Ectodermal cell (in vitro differentiated cells): ENCODE measurements around the gene ING2.
"Not testable (repeated sequence)": the region's sequence is repeated elsewhere in the genome, so short reads cannot be mapped to it uniquely, and the experiment has no call there.

Source experiments
- H3K27ac ChIP-seq: 2 replicates; pipeline ENCODE4 v1.7.0; 2013; ENCODE audit warnings: mild to moderate bottlenecking, low read depth, low read length; ENCODE audit not compliant: insufficient read depth, poor library complexity, severe bottlenecking
- H3K27me3 ChIP-seq: 2 replicates; pipeline ENCODE4 v1.7.0; 2013; ENCODE audit warnings: mild to moderate bottlenecking, low read length; ENCODE audit not compliant: insufficient read depth, control insufficient read depth, poor library complexity, severe bottlenecking
- H3K36me3 ChIP-seq: one replicate; pipeline ENCODE4 v1.7.0; 2013; ENCODE audit warnings: low read length; ENCODE audit not compliant: control insufficient read depth, insufficient read depth
- H3K4me1 ChIP-seq: one replicate; pipeline ENCODE4 v1.7.0; 2013; ENCODE audit warnings: low read length; ENCODE audit not compliant: control insufficient read depth, insufficient read depth
- H3K4me3 ChIP-seq: 2 replicates; pipeline ENCODE4 v1.7.0; 2013; ENCODE audit warnings: low read depth, low read length, control low read depth; ENCODE audit not compliant: insufficient read depth
- H3K9me3 ChIP-seq: 2 replicates; pipeline ENCODE4 v1.7.0; 2013; ENCODE audit warnings: mild to moderate bottlenecking, low read length, moderate library complexity; ENCODE audit not compliant: control insufficient read depth
- WGBS, 2 experiments: methylation state at CpG; one replicate each; pipeline ENCODE4 v1.1.7; 2013; ENCODE audit warnings: missing lambda C conversion rate in 2 of 2; 5-methylcytosine and 5-hydroxymethylcytosine counted together

Gene ING2

DNA sequence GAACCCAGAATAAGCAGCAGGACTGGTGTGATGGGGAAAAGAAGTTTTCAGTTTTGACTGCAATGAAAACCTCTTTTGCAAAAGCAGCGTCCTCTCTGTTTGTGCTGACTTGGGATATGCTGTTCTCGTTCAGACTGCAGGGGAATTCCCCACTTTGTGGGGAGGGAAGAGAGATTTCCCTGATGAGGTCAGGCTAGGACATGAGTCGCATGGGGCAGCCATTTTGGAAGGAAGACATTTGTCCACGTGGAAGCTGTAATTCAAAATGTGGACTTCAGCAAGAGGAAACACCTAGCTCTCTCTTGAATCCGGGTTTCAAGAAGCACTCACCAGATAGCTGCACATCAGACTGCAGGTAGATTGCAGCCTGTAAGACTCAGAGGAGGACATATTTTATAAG lies 39.3 kb downstream of the ING2 start:
- no peaks in the 10 kb centered on the region for H3K9me3 ChIP-seq
- no peaks in the 10 kb centered on the region for H3K36me3 ChIP-seq
- peaks cover 14% of the 10 kb centered on the region for H3K4me1 ChIP-seq
- H3K27me3 ChIP-seq, result no peaks in the 10 kb centered on the region
- no peak overlapping the region for H3K4me3 ChIP-seq
- WGBS, 2 experiments, result 92 to 97% methylated on average over 5 of the region's 5 CpGs
- H3K27ac ChIP-seq, result no peak overlapping the region

DNA sequence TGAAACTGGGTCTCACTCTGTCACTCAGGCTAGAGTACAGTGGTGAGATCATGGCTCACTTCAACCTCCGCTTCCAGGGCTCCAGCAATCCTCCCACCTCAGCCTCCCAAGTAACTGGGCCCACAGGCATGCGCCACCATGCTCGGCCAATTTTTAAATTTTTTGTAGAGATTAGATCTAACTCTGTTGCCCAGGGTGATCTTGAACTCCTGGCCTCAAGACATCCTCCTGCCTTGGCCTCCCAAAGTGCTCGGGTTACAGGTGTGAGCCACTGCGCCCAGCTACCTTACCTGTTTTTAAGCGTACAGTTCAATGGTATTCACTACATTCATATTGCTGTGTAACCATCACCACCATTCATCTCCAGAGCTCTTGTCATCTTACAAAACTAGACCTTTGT lies 41.5 kb downstream of the ING2 start:
- Histone ChIP-seq H3K27me3 (no peaks in the 10 kb centered on the region), H3K9me3 (no peaks in the 10 kb centered on the region), H3K27ac (no peak overlapping the region), H3K36me3 (no peaks in the 10 kb centered on the region), H3K4me3 (no peak overlapping the region), H3K4me1 (peaks cover 11% of the 10 kb centered on the region)
- WGBS, 2 experiments, result 93 to 95% methylated on average over 6 of the region's 6 CpGs

DNA sequence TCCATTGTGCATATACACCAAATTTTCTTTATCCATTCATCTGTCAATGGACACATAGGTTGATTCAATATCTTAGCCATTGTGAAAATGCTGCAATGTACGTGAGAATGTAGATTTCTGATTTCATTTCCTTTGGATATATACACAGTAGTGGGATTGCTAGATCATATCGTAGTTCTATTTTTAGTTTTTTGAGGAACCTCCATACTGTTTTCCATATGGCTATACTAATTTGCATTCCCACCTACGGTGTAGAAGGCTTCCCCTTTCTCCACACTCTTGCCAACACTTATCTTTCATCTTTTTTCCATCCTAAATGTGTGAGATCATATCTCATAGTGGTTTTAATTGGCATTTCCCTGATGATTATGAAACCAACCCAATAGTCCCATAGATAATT lies 43.4 kb downstream of the ING2 start:
- no peak overlapping the region for H3K27ac ChIP-seq
- no peaks in the 10 kb centered on the region for H3K36me3 ChIP-seq
- H3K27me3 ChIP-seq, result no peaks in the 10 kb centered on the region
- H3K4me3 ChIP-seq, result no peak overlapping the region
- no peaks in the 10 kb centered on the region for H3K9me3 ChIP-seq
- H3K4me1 ChIP-seq, result no peaks in the 10 kb centered on the region
- WGBS, 2 experiments, result 96 to 100% methylated on average over 3 of the region's 3 CpGs

GRCh38 chr4:183550345-183551093 lies 45.7 kb downstream of the ING2 start:
- no peak overlapping the region for H3K4me3 ChIP-seq

GRCh38 chr4:183552274-183553146 lies 47.7 kb downstream of the ING2 start:
- H3K4me3 ChIP-seq, result no peak overlapping the region
- no peak overlapping the region for H3K27ac ChIP-seq
- H3K4me1 ChIP-seq, result no peaks in the 10 kb centered on the region
- WGBS, 2 experiments, result 92 to 94% methylated on average over 18 of the region's 18 CpGs
- H3K27me3 ChIP-seq, result no peaks in the 10 kb centered on the region
- H3K9me3 ChIP-seq, result no peaks in the 10 kb centered on the region
- H3K36me3 ChIP-seq, result no peaks in the 10 kb centered on the region

More at GRCh38 chr4:183550345-183551093, 45.7 kb downstream of the ING2 start:
- WGBS, 2 experiments, result 87 to 93% methylated on average over 5 of the region's 5 CpGs
- Histone ChIP-seq H3K27me3 (no peaks in the 10 kb centered on the region), H3K9me3 (no peaks in the 10 kb centered on the region), H3K4me1 (no peaks in the 10 kb centered on the region), H3K36me3 (no peaks in the 10 kb centered on the region), H3K27ac (no peak overlapping the region)

DNA sequence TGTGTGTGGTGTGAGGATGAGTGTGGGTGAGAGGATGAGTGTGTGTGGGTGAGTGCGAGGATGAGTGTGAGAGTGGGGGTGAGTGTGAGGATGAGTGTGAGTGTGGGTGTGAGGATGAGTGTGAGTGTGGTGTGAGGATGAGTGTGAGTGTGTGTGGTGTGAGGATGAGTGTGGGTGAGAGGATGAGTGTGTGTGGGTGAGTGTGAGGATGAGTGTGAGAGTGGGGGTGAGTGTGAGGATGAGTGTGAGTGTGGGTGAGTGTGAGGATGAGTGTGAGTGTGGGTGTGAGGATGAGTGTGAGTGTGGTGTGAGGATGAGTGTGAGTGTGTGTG lies 48.3 kb downstream of the ING2 start:
- H3K36me3 ChIP-seq, H3K4me1 ChIP-seq, H3K4me3 ChIP-seq, H3K27me3 ChIP-seq, H3K27ac ChIP-seq, H3K9me3 ChIP-seq: not testable (repeated sequence)
- no CpG with 5 or more reads among the region's 1 CpG for WGBS, 2 experiments

DNA sequence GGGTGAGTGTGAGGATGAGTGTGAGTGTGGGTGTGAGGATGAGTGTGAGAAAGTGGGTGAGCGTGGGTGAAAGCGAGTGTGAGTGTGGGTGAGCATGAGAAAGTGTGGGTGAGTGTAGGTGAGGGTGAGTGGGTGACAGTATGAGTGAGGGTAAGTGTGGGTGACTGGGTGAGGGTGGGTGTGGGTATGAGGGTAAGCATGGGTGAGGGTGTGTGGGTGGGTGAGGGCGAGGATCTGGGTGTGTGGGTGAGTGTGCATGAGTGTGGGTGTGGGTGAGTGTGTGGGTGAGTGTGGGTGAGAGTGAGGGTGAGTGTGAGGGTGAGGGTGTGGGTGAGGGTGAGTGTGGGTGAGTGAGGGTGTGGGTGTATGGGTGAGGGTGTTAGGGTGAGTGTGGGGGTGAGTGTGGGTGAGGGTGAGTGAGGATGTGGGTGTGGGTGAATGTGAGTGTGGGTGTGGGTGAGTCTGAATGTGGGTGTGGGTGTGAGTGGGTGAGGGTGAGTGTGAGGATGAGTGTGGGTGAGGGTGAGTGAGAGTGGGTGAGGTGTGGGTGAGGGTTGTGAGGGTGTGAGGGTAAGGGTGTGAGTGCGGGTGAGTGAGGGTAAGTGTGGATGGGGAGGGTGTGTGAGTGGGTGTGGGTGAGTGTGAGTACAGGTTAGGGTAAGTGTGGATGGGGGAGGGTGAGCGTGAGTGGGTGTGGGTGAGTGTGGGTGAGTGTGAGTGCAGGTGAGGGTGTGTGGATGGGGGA lies 48.9 kb downstream of the ING2 start:
- Histone ChIP-seq H3K4me3 (no peak overlapping the region), H3K27me3 (no peaks in the 10 kb centered on the region), H3K9me3 (no peaks in the 10 kb centered on the region), H3K27ac (no peak overlapping the region), H3K36me3 (no peaks in the 10 kb centered on the region), H3K4me1 (no peaks in the 10 kb centered on the region)
- 87 to 89% methylated on average over 5 of the region's 5 CpGs for WGBS, 2 experiments

DNA sequence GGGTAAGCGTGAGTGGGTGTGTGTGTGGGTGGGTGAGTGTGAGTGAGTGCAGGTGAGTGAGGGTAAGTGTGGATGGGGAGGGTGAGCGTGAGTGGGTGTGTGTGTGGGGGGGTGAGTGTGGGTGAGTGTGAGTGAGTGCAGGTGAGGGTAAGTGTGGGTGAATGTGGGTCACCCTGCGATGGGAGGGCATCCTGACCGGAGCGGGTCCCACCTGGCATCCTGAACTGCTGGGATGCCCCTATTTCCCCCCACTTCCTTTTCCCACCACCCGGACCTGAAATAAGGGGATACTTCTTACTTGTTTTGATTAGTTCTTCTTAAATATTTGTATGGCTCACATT lies 49.5 kb downstream of the ING2 start:
- 77 to 82% methylated on average over 3 to 5 of the region's 6 CpGs for WGBS, 2 experiments
- Histone ChIP-seq H3K36me3 (no peaks in the 10 kb centered on the region), H3K4me3 (no peak overlapping the region), H3K27me3 (no peaks in the 10 kb centered on the region), H3K4me1 (no peaks in the 10 kb centered on the region), H3K27ac (no peak overlapping the region), H3K9me3 (no peaks in the 10 kb centered on the region)

- Histone ChIP-seq H3K4me1 (no peaks in the 10 kb centered on the region), H3K27me3 (no peaks in the 10 kb centered on the region), H3K36me3 (no peaks in the 10 kb centered on the region), H3K9me3 (no peaks in the 10 kb centered on the region), H3K4me3 (no peak overlapping the region), H3K27ac (no peak overlapping the region)
- WGBS, 2 experiments, result 89 to 92% methylated on average over 8 of the region's 8 CpGs
Observed at GRCh38 chr4:183554878-183555585, 50.2 kb downstream of the ING2 start.

GRCh38 chr4:183556947-183557346 lies 52.1 kb downstream of the ING2 start:
- Histone ChIP-seq H3K4me1 (no peaks in the 10 kb centered on the region), H3K27ac (no peak overlapping the region), H3K4me3 (no peak overlapping the region), H3K36me3 (no peaks in the 10 kb centered on the region), H3K9me3 (no peaks in the 10 kb centered on the region), H3K27me3 (no peaks in the 10 kb centered on the region)
- WGBS, 2 experiments, result 90 to 92% methylated on average over 3 of the region's 3 CpGs
